ENCODE data around the gene UCK2.

The UCK2 gene

DNA sequence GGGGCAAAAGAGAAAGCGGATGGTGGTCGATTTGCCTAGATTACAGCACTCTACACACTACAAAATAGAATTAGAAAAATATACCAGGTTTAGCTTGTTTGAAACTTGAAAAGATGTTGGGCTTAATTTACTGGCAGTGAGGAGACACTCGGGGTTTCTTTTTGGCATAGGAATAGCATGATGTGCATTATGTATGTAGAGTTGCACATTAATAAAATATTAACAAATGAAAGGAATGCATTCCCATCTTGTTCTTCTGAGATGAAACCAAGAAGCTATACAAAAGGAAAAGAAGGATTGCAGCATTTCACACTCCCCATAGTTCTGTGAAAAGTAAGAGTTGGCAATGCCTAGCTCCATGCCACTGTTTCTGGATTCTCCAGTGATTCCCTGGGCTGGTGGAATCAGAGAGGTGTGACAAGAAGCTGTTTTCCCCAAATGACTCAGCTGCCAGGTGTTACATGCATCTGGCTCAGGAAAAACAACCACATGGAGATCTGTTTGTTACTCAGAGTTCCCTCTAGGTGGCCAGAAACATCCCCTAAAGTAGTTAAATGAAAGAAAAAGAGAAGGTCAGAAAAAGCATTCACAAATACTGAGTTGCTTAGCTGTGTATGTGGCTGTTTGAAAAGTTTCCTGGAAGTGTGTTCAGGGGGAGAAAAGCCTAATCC, 115.6 kb downstream of the UCK2 start:
- no peak for DNase-seq

DNA sequence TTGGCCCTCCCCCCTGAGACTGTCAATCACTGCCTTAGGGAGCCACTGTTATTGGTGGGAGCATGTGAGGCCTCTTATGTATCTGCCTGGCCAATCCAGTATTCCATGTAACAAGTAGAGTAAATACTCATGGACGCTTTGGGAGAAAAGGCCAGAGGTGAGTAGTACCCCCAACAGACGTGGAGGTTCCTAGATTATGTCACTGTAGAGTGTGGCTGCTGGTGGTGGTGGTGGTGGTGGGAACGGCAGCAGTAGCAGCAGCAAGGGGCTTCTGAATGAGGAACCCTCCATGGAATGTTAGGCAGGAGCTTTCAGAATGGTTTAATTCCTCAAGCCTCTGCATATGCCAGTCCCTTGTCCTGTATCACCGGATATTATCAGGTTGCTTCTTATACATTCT, 118.5 kb downstream of the UCK2 start:
- DNase-seq: no peak

DNA sequence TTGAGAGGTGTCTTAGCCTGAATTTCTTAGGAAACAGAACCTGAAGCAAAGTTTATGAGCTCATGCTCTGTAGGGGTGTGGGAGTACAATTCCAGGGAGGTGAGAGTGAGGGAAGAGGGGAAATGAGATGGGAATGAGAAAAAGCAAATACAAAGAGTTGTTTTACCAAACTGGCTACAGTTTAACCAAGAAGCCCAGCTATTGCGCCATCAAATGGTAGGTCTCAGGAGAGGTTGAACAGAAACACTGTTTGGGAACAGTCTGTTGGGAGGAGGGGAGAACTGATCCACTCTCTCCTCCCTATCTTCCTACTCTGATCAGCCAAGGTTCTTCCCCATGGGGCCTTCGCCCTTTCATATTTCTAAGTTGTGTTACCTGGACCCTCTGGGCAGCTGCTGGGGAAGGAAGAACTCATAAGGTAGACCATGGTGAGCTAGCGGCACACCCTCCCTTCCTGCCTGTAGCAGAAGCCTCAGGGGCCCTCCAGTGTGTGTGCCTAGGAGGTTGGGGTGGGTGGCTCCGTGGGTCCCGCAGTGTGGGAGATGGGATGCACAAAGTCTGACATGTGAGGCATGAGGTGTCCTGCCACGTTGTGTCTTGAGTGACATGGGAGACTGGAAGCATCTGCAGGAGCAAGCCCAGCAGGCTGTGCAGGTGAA, 120.5 kb downstream of the UCK2 start:
- DNase-seq: no peak

DNA sequence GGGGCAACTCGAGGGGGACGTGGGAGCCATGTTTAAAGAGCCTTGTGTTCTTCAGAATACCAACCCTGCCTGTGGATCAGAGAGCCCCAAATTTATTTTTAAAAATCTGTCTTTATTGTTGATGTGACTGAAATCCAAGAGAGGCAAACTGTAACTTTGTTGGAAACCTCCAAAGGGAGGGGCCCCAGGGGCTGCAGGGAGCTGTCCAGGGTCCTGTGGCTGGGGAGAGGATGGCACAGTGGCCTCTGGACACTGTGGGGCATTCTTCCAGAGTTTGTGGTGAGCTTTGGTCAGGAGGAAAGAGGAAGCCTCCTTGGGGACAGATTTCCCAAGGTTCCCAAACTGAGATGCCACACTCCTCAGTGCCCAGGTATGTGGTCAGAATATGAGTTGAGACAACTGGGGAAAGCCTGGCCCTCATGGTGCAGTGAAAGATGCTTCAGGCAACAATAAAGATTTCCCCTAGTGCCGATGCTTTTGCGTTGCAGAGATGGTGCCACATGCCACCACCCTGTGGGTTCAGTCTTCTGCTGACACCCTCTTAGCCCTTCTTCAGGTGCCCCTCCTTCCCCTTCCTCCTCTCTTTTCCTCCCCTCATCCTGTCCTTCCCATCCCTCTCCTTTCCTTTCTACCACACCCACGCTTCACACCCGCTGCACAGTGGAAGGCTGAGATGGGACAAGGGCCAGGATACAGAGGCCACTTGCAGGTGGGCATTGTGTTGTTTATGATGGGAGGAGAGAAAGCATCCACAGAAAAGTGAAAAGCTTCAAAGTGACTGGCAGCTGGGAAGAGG, 122.1 kb downstream of the UCK2 start:
- no peak for DNase-seq

DNA sequence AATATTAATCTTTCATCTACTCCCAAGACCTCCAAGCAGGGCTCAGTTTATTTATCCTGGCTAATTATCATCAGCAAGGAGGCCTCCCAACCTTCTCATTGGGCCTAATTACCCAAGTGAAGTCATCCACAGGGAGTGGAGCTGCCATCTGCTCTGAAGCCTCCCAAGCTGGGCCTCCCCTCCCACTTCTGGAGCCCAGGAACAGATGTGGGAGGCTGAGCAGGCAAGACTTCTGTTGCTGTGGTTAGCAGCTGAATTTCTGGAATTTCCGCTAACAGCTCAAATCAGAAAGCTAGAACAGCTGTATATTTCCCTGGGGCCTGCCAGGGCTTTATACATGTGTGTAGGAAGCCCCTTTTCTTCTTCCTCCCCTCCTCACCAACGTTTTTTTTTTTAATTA, 127.5 kb downstream of the UCK2 start:
- DNase-seq: no peak

DNA sequence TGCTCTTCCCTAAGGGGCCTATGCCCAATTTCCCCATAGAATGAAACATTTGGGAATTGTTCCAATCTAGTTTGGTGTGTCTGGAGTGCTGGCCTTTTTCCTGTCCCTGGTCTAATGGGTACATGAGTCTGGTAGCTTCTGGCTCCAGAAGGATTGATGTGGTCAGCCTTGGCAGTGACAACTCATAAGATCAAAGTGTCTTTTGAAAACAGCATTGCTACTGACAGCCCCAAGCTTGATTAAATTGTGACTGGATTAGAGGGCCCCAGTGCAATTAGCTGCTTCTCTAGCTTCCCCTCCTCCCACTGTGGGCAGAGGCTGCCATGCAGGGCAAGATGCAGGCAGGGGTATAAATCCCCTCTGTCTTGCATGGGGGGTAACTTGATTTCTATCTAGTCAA, 130.9 kb downstream of the UCK2 start:
- DNase-seq: no peak

DNA sequence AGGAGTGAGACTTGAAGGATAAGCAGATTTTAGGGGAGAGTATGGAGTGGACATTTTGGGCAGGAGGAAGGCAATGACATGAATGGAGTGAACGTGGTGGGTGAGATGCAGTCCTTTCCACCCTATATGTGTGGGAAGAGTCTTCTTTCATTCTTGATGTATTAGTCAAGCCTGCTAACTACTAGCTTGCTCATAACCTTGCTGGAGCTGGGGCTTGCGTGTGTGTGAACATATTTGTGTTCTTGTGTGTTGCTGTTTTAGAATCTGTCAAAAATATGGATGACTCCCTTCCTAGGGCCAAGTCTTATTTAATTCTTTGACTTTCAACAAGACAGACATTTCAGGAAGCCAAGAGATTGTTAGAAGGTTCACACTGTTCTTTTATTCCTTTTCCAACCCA, 132.7 kb downstream of the UCK2 start:
- no peak for DNase-seq

DNA sequence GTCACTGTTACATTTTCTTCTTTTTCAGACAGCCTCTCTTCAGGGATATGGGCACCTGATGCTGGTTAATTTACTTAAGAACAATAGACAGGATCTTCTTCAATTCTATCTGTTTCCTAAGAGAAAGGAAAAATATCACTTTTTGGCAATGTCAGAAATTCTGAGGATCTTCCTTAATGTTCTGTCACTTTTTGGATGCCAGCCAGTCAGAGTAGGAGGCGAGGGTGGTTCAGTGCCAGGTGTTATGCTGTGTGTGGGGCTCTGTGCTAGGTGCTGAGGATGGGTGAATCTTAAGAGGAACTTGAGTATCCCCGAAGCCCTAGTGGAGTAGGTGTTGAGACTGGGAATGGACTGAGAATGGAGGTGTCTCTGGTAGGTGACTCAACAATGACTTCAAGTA, 133.5 kb downstream of the UCK2 start:
- DNase-seq: no peak

All from stimulated activated CD4-positive, alpha-beta T cell treated with anti-CD3 and anti-CD28 coated beads, Interleukin-4, amount 100 ng/mL, for 1 hour (primary cell).